GM12874 (cell line): ENCODE measurements around the gene SCAPER.

Experiments
- CTCF ChIP-seq: IDR thresholded peaks from 2 replicates; pipeline ENCODE4 v1.5.1; 2011; ENCODE audit warnings: low read depth, mild to moderate bottlenecking, control low read depth, low read length, moderate library complexity; ENCODE audit not compliant: insufficient read depth

Gene SCAPER

GRCh38 chr15:76460871-76461270, 444.3 kb downstream of the SCAPER start:
- TF ChIP-seq CTCF = no peak

GRCh38 chr15:76460347-76460746, 444.8 kb downstream of the SCAPER start:
- TF ChIP-seq CTCF = no peak

GRCh38 chr15:76451540-76451939, 453.6 kb downstream of the SCAPER start:
- no peak for TF ChIP-seq CTCF

GRCh38 chr15:76449455-76449854, 455.7 kb downstream of the SCAPER start:
- no peak for TF ChIP-seq CTCF

- TF ChIP-seq CTCF = no peak
These were observed 456.4 kb downstream of the SCAPER start for GRCh38 chr15:76448755-76449154.

GRCh38 chr15:76447728-76448441, 457.3 kb downstream of the SCAPER start:
- TF ChIP-seq CTCF = no peak

- TF ChIP-seq CTCF = no peak
These were observed 464.7 kb downstream of the SCAPER start for GRCh38 chr15:76440441-76440840.
